Stimulated activated memory B cell treated with anti-CD40 and anti-IgM and Interleukin-4, amounts not matched to agents 10 μg/mL and 1 μg/mL and 100 μg/mL, for 72 hours (primary cell): Measurements from ENCODE around the gene ASB11.
"Not testable (repeated sequence)": the region's sequence is repeated elsewhere in the genome, so short reads cannot be mapped to it uniquely, and the experiment has no call there.

Experiments
- ATAC-seq: fragments of 150-1000 bp; cut with Tn5 transposase; 2 replicates; pipeline ENCODE4 v1.10.0; 2021
- H3K27ac Mint-ChIP-seq: one replicate; pipeline ENCODE4 v1.8.0; 2022; ENCODE audit warnings: mild to moderate bottlenecking, mixed read lengths
- H3K27me3 Mint-ChIP-seq: one replicate; pipeline ENCODE4 v1.8.0; 2022; ENCODE audit warnings: mixed read lengths
- H3K36me3 Mint-ChIP-seq: one replicate; pipeline ENCODE4 v1.8.0; 2022; ENCODE audit warnings: mixed read lengths
- H3K4me1 Mint-ChIP-seq: one replicate; pipeline ENCODE4 v1.8.0; 2022; ENCODE audit warnings: mixed read lengths
- H3K4me3 Mint-ChIP-seq: one replicate; pipeline ENCODE4 v1.8.0; 2022; ENCODE audit warnings: mild to moderate bottlenecking, moderate library complexity, mixed read lengths
- H3K9me3 Mint-ChIP-seq: one replicate; pipeline ENCODE4 v1.8.0; 2022; ENCODE audit warnings: mixed read lengths

Gene ASB11

GRCh38 chrX:15322472-15322871 is 7.0 kb upstream of the ASB11 start:
- H3K4me3 Mint-ChIP-seq = no peak overlapping the region
- H3K27ac Mint-ChIP-seq = no peak overlapping the region
- H3K9me3 Mint-ChIP-seq = no peaks in the 10 kb centered on the region
- peaks cover 13% of the 10 kb centered on the region for H3K36me3 Mint-ChIP-seq
- H3K4me1 Mint-ChIP-seq = no peaks in the 10 kb centered on the region
- ATAC-seq = no peak
- H3K27me3 Mint-ChIP-seq = no peaks in the 10 kb centered on the region

DNA sequence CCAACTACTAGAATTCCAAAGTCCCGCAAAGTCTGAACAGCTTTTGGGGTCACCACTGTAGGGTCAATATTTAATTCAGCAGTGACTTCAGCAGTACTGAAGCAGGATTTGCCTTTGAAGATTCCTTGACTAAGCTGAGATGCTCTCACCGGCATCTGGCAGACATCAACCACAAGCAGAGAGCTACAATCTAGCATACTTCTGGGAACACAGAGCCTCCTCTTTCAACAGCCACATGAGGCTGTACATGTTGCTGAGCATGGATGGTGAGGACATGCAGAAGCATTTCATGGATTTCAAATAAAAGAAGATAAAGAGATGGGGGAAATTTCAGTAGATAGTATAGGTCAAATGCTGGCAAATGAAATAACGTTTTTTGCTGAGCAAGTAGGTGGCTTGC is 6.6 kb upstream of the ASB11 start:
- no peak for ATAC-seq
- H3K9me3 Mint-ChIP-seq = no peaks in the 10 kb centered on the region
- no peaks in the 10 kb centered on the region for H3K27me3 Mint-ChIP-seq
- H3K36me3 Mint-ChIP-seq = peaks cover 11% of the 10 kb centered on the region
- no peak overlapping the region for H3K27ac Mint-ChIP-seq
- no peaks in the 10 kb centered on the region for H3K4me1 Mint-ChIP-seq
- no peak overlapping the region for H3K4me3 Mint-ChIP-seq

GRCh38 chrX:15321447-15321846 is 6.0 kb upstream of the ASB11 start:
- Mint-ChIP-seq H3K4me3 (no peak overlapping the region), H3K27me3 (no peaks in the 10 kb centered on the region), H3K4me1 (no peaks in the 10 kb centered on the region), H3K27ac (no peak overlapping the region), H3K9me3 (no peaks in the 10 kb centered on the region), H3K36me3 (peaks cover 11% of the 10 kb centered on the region)
- no peak for ATAC-seq

- no peaks in the 10 kb centered on the region for H3K4me1 Mint-ChIP-seq
- H3K27me3 Mint-ChIP-seq = no peaks in the 10 kb centered on the region
- peaks cover 11% of the 10 kb centered on the region for H3K36me3 Mint-ChIP-seq
- no peak overlapping the region for H3K27ac Mint-ChIP-seq
- no peaks in the 10 kb centered on the region for H3K9me3 Mint-ChIP-seq
- H3K4me3 Mint-ChIP-seq = no peak overlapping the region
- no peak for ATAC-seq
Measured at GRCh38 chrX:15320297-15320696, 4.9 kb upstream of the ASB11 start.

- H3K36me3 Mint-ChIP-seq = peaks cover 6% of the 10 kb centered on the region
- H3K27ac Mint-ChIP-seq = no peak overlapping the region
- H3K4me1 Mint-ChIP-seq = no peaks in the 10 kb centered on the region
- ATAC-seq = no peak
- no peak overlapping the region for H3K4me3 Mint-ChIP-seq
- no peaks in the 10 kb centered on the region for H3K9me3 Mint-ChIP-seq
- no peaks in the 10 kb centered on the region for H3K27me3 Mint-ChIP-seq
Measured at GRCh38 chrX:15319075-15319474, 3.6 kb upstream of the ASB11 start.

DNA sequence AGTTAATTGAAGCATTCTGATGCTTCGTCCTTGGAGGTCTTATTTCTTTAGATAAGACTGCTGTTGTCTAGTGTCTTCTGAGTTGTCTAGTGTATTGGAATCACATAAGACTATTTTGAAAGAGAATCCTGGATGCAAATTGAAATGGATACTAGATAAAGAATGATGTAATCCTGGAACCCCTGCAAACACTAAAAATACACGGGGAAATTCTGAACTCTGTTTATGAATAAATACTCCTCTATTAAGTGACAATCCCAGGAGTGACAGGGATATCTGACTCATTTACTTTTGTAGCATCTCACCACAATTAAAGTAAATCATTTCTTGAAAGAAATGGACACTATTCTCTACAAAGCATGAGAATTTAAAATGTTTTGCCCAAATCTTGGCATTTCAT is 968 bp downstream of the ASB11 start:
- H3K9me3 Mint-ChIP-seq = no peaks in the 10 kb centered on the region
- no peak overlapping the region for H3K4me3 Mint-ChIP-seq
- no peak overlapping the region for H3K27ac Mint-ChIP-seq
- H3K27me3 Mint-ChIP-seq = no peaks in the 10 kb centered on the region
- no peak for ATAC-seq
- no peaks in the 10 kb centered on the region for H3K4me1 Mint-ChIP-seq
- H3K36me3 Mint-ChIP-seq = peaks cover 6% of the 10 kb centered on the region

GRCh38 chrX:15311119-15311518 is 4.3 kb downstream of the ASB11 start:
- Mint-ChIP-seq H3K27ac (no peak overlapping the region), H3K27me3 (no peaks in the 10 kb centered on the region), H3K4me1 (no peaks in the 10 kb centered on the region), H3K36me3 (no peaks in the 10 kb centered on the region), H3K4me3 (no peak overlapping the region), H3K9me3 (no peaks in the 10 kb centered on the region)
- no peak for ATAC-seq

DNA sequence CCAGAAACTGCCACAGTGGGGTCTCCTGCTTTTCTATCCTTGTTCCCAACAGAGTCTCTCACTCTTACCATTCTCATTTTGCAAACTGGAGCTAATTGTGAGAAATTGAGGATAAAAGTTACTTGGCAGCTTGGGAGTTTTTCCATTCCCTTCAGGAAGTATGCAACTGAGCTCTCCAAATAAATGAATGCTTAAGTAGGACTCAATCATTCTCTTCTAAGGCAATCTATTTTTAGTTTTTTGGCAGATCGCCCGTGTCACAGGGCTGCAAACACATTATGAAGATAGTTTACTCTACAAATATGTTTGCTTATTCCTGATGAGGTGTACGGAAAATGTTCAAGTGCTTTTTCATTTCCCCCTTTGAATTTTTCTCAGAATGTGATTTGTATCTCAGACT is 5.3 kb downstream of the ASB11 start:
- Mint-ChIP-seq H3K4me3 (no peak overlapping the region), H3K4me1 (no peaks in the 10 kb centered on the region), H3K9me3 (no peaks in the 10 kb centered on the region), H3K36me3 (no peaks in the 10 kb centered on the region), H3K27me3 (no peaks in the 10 kb centered on the region), H3K27ac (no peak overlapping the region)
- ATAC-seq = no peak

DNA sequence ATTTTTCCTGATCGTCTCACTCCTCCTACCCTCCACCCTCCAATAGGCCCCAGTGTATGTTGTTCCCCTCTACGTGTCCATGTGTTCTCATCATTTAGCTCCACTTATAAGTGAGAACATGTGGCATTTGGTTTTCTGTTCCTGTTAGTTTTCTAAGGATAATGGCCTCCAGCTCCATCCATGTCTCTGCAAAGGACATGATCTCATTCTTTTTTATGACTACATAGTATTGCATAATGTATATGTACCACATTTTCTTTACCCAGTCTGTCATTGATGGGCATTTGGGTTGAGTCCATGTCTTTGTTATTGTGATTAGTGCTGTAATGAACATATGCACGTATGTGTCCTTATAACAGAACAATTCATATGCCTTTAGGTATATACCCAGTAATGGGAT is 9.5 kb downstream of the ASB11 start:
- not testable (repeated sequence) for H3K36me3 Mint-ChIP-seq, H3K9me3 Mint-ChIP-seq, H3K4me1 Mint-ChIP-seq, H3K27me3 Mint-ChIP-seq, H3K4me3 Mint-ChIP-seq, ATAC-seq, H3K27ac Mint-ChIP-seq

GRCh38 chrX:15301924-15302323 is 13.5 kb downstream of the ASB11 start:
- H3K36me3 Mint-ChIP-seq = no peaks in the 10 kb centered on the region
- H3K27ac Mint-ChIP-seq = no peak overlapping the region
- no peak for ATAC-seq
- no peaks in the 10 kb centered on the region for H3K27me3 Mint-ChIP-seq
- H3K4me3 Mint-ChIP-seq = no peak overlapping the region
- H3K9me3 Mint-ChIP-seq = no peaks in the 10 kb centered on the region
- H3K4me1 Mint-ChIP-seq = no peaks in the 10 kb centered on the region

DNA sequence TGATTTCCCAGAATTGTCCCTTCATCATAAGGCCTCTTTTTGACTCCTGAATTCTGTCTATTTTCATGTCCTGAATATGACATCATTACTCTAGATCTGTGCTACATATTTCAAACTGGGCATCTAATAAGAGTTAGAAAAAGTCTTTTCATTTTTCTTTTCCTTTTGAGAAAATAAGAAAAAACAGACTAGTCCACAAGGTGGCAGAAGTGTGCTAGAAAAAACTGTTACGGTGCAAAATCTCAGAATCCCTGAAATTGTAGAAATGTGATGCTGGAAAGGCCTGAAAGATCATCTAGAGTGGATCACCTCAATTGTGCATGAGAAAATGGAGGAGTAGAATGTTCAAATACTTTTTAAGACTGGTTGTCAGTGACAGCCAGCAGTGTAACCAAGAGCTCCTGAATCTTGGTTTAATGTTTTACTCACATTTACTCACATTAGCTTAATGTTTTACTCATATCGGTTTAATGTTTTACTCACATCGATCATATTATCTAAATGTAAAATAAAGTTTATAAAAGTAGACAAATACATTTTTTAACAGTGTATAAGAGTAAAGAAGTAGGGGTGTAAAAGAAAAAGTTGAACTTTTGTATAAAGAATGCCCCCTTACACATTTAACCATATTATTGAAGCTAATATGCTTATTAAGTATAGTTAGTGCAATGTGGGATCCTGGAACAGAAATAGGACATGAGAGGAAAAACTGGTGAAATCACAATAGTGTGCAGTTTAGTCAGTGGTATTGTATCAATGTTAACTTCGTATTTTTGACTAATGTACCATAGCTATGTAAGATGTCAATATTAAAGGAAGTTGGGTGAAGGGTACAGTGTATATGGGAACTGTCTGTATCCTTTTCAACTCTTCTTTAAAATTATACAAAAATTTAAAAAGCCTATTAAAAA is 15.2 kb downstream of the ASB11 start:
- no peaks in the 10 kb centered on the region for H3K9me3 Mint-ChIP-seq
- no peaks in the 10 kb centered on the region for H3K4me1 Mint-ChIP-seq
- no peak overlapping the region for H3K27ac Mint-ChIP-seq

GRCh38 chrX:15298780-15299179 is 16.7 kb downstream of the ASB11 start:
- ATAC-seq = no peak
- H3K9me3 Mint-ChIP-seq = no peaks in the 10 kb centered on the region
- no peaks in the 10 kb centered on the region for H3K27me3 Mint-ChIP-seq
- no peak overlapping the region for H3K27ac Mint-ChIP-seq
- no peaks in the 10 kb centered on the region for H3K4me1 Mint-ChIP-seq
- H3K4me3 Mint-ChIP-seq = no peak overlapping the region
- H3K36me3 Mint-ChIP-seq = no peaks in the 10 kb centered on the region

More for the DNA sequence above, 15.2 kb downstream of the ASB11 start:
- ATAC-seq = no peak
- Mint-ChIP-seq H3K27me3 (no peaks in the 10 kb centered on the region), H3K4me3 (no peak overlapping the region), H3K36me3 (no peaks in the 10 kb centered on the region)

DNA sequence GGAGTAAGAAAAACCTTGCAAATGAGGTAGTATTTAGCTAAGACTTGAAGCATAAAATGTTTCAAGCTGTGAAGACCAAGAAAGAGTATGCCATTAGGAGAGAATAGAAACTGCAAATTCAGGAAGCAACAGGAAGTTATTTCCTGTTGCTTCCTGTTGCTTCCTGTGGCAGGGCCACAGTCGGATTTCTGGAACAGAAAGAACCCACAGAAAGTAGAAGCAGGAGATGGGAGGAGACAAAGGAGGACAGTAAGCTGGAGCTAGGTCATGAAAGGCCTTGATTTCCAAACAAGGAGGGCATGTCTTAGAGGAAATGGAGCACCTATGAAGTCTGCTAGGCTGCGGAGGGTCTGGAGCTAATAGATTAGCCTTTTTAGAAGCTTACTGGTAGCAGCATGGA is 17.2 kb downstream of the ASB11 start:
- no peaks in the 10 kb centered on the region for H3K4me1 Mint-ChIP-seq
- no peak for ATAC-seq
- no peak overlapping the region for H3K4me3 Mint-ChIP-seq
- H3K9me3 Mint-ChIP-seq = no peaks in the 10 kb centered on the region
- H3K27me3 Mint-ChIP-seq = no peaks in the 10 kb centered on the region
- H3K27ac Mint-ChIP-seq = no peak overlapping the region
- no peaks in the 10 kb centered on the region for H3K36me3 Mint-ChIP-seq

GRCh38 chrX:15293451-15293850 is 22.0 kb downstream of the ASB11 start:
- Mint-ChIP-seq H3K27ac (no peak overlapping the region), H3K4me3 (no peak overlapping the region), H3K9me3 (no peaks in the 10 kb centered on the region), H3K27me3 (no peaks in the 10 kb centered on the region), H3K36me3 (no peaks in the 10 kb centered on the region), H3K4me1 (no peaks in the 10 kb centered on the region)
- no peak for ATAC-seq

- Mint-ChIP-seq H3K27me3 (no peaks in the 10 kb centered on the region), H3K4me1 (no peaks in the 10 kb centered on the region), H3K36me3 (no peaks in the 10 kb centered on the region), H3K9me3 (no peaks in the 10 kb centered on the region), H3K27ac (no peak overlapping the region), H3K4me3 (no peak overlapping the region)
- no peak for ATAC-seq
Measured at GRCh38 chrX:15292861-15293260, 22.6 kb downstream of the ASB11 start.

DNA sequence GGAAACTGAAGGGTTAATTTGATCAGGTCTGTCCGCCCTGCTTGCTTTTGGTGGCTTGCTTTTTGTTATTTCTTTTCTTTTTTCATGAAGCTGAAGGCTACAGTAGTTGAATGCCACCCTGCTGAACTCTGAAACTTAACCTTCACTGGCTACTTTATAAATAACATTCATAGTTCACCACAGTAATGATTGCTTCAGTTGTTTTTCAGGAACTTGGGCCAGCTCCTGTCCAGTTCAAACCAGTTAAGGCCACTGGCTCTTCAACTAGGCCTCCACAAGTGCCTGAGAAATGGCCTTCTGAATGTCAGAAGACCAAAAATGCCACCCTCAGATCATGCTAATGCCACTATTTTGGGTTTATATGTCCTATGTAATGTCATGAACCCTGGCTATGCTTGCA is 37.8 kb downstream of the ASB11 start:
- peaks cover 8% of the 10 kb centered on the region for H3K27me3 Mint-ChIP-seq
- no peaks in the 10 kb centered on the region for H3K4me1 Mint-ChIP-seq
- H3K9me3 Mint-ChIP-seq = no peaks in the 10 kb centered on the region
- no peak overlapping the region for H3K4me3 Mint-ChIP-seq
- H3K27ac Mint-ChIP-seq = no peak overlapping the region
- H3K36me3 Mint-ChIP-seq = no peaks in the 10 kb centered on the region
- ATAC-seq = no peak
